Measurements from ENCODE around the gene STPG4. TPM values are rescaled to one million over a fixed set of nuclear protein-coding genes. Genes with fewer than 3 reads are reported as not detected.
A peak's percentile ranks its signal among the peaks of the same experiment; 100 is the strongest.

Gene STPG4
- total RNA-seq, 4 donors from 2014 or later: 0.64 to 1.2 (median 0.82) TPM; not detected in 1

GRCh38 chr2:47054868-47055267 is 100.2 kb downstream of the STPG4 start:
- Histone ChIP-seq H3K27me3 (no peaks in the 10 kb centered on the region), H3K36me3 (no peaks in the 10 kb centered on the region), H3K4me3 (no peak overlapping the region), H3K27ac (peak overlapping the region in 1 of 4 donors; percentile 88), H3K4me1 (peaks cover 33 to 53% (median 41%) of the 10 kb centered on the region in 4 donors), H3K9me3 (no peaks in the 10 kb centered on the region)
- in situ Hi-C loops (cut with MboI; ENCODE audit: low pct_ligation_motif_present in 1 of 4, low pct_unique_long_range_greater_than_20kb in 1 of 4, low sequenced_read_pairs in 3 of 4): no loop called here
- intact Hi-C loops (cut with DNase I; ENCODE audit: low total_unique reads): no loop called here
- no peak for DNase-seq
- TF ChIP-seq POLR2AphosphoS5 (IDR thresholded peaks at IDR 0.05) (no peak), EP300 (IDR thresholded peaks at IDR 0.05; ENCODE audit: low read depth) (no peak), CTCF (IDR thresholded peaks at IDR 0.05) (no peak), POLR2A (IDR thresholded peaks at IDR 0.05) (no peak)
- 93 to 97% methylated on average over 3 to 4 of the region's 4 CpGs for WGBS, 2 donors (ENCODE audit: low coverage in 1 of 2)

- Histone ChIP-seq H3K27me3 (no peaks in the 10 kb centered on the region), H3K4me1 (peaks cover 33 to 56% (median 41%) of the 10 kb centered on the region in 4 donors), H3K27ac (peak overlapping the region in 1 of 4 donors; percentile 21), H3K36me3 (no peaks in the 10 kb centered on the region), H3K4me3 (no peak overlapping the region), H3K9me3 (no peaks in the 10 kb centered on the region)
- DNase-seq: no peak
- TF ChIP-seq POLR2AphosphoS5 (IDR thresholded peaks at IDR 0.05): no peak
- TF ChIP-seq EP300 (IDR thresholded peaks at IDR 0.05; ENCODE audit: low read depth): no peak
- TF ChIP-seq POLR2A (IDR thresholded peaks at IDR 0.05): no peak
- no peak for TF ChIP-seq CTCF (IDR thresholded peaks at IDR 0.05)
- WGBS, 2 donors (ENCODE audit: low coverage in 1 of 2): 67 to 81% methylated on average over 3 to 7 of the region's 7 CpGs
- in situ Hi-C loops (cut with MboI; ENCODE audit: low pct_ligation_motif_present in 1 of 4, low pct_unique_long_range_greater_than_20kb in 1 of 4, low sequenced_read_pairs in 3 of 4) (no loop called here), intact Hi-C loops (cut with DNase I; ENCODE audit: low total_unique reads) (no loop called here)
Observed at GRCh38 chr2:47054036-47054555, 101.0 kb downstream of the STPG4 start.

GRCh38 chr2:47052847-47053246 is 102.3 kb downstream of the STPG4 start:
- H3K4me1 ChIP-seq: peaks cover 25 to 45% (median 32%) of the 10 kb centered on the region in 4 donors
- no peak for TF ChIP-seq POLR2AphosphoS5 (IDR thresholded peaks at IDR 0.05)
- no peak for TF ChIP-seq POLR2A (IDR thresholded peaks at IDR 0.05)
- TF ChIP-seq CTCF (IDR thresholded peaks at IDR 0.05): no peak
- TF ChIP-seq EP300 (IDR thresholded peaks at IDR 0.05; ENCODE audit: low read depth): no peak
- no peaks in the 10 kb centered on the region for H3K9me3 ChIP-seq
- H3K27me3 ChIP-seq: no peaks in the 10 kb centered on the region
- 86 to 94% methylated on average over 3 to 7 of the region's 7 CpGs for WGBS, 2 donors (ENCODE audit: low coverage in 1 of 2)
- in situ Hi-C loops (cut with MboI; ENCODE audit: low pct_ligation_motif_present in 1 of 4, low pct_unique_long_range_greater_than_20kb in 1 of 4, low sequenced_read_pairs in 3 of 4) (no loop called here), intact Hi-C loops (cut with DNase I; ENCODE audit: low total_unique reads) (no loop called here)
- no peak overlapping the region for H3K4me3 ChIP-seq
- H3K36me3 ChIP-seq: no peaks in the 10 kb centered on the region
- H3K27ac ChIP-seq: no peak overlapping the region
- no peak for DNase-seq

GRCh38 chr2:47051562-47051961 is 103.5 kb downstream of the STPG4 start:
- no peaks in the 10 kb centered on the region for H3K27me3 ChIP-seq
- intact Hi-C loops (cut with DNase I; ENCODE audit: low total_unique reads) (no loop called here), in situ Hi-C loops (cut with MboI; ENCODE audit: low pct_ligation_motif_present in 1 of 4, low pct_unique_long_range_greater_than_20kb in 1 of 4, low sequenced_read_pairs in 3 of 4) (no loop called here)
- peak overlapping the region in 1 of 4 donors; percentile 65 for H3K27ac ChIP-seq
- H3K4me1 ChIP-seq: peaks cover 12 to 32% (median 20%) of the 10 kb centered on the region in 4 donors
- TF ChIP-seq POLR2A (IDR thresholded peaks at IDR 0.05) (no peak), EP300 (IDR thresholded peaks at IDR 0.05; ENCODE audit: low read depth) (no peak), CTCF (IDR thresholded peaks at IDR 0.05) (no peak), POLR2AphosphoS5 (IDR thresholded peaks at IDR 0.05) (no peak)
- H3K36me3 ChIP-seq: no peaks in the 10 kb centered on the region
- DNase-seq: no peak
- H3K4me3 ChIP-seq: no peak overlapping the region
- H3K9me3 ChIP-seq: no peaks in the 10 kb centered on the region
- 98% methylated on average over 12 of the region's 12 CpGs; no CpG with 5 or more reads in 1 of the 2 donors for WGBS, 2 donors (ENCODE audit: low coverage in 1 of 2)

Measured in transverse colon (tissue), 4 donors.